A549 (cell line): ENCODE results near the gene IL2RA. TPM values are rescaled to one million over a fixed set of nuclear protein-coding genes. Genes with fewer than 3 reads are reported as not detected.

Experiments used
- ATAC-seq, 2 experiments: fragments of 200-7000 bp in 1 of 2; fragments of >200 bp in 1 of 2; cut with Nextera tagmentation in 1 of 2; cut with Tn5 transposase in 1 of 2; 3 replicates each; pipeline versions ENCODE4 v1.8.0 to v1.9.1; 2018 to 2020; ENCODE audit warnings: mild to moderate bottlenecking in 1 of 2, moderate library complexity in 1 of 2
- CTCF ChIA-PET: fragments of 300-600 bp; sonication (Branson Sonifier 250); formaldehyde crosslinking; extraction: SDS; loops from one replicate; lab custom pipeline; 2021; ENCODE audit warnings: antibody characterized with exemption, inconsistent platforms; lab: Yijun Ruan, JAX
- POLR2A ChIA-PET: fragments of 350-600 bp; formaldehyde crosslinking; extraction: SDS; loops from one replicate; lab custom pipeline; 2021; ENCODE audit warnings: antibody characterized with exemption, inconsistent platforms; lab: Yijun Ruan, JAX
- DNase-seq, 2 experiments: peaks; one replicate each; pipeline versions ENCODE4 v3.0.0 to v3.0.0-alpha.2; 2011 to 2016; ENCODE audit warnings: low read depth in 1 of 2, low spot score in 1 of 2
- FAIRE-seq: peaks from 2 replicates; lab custom pipeline; 2011; peaks lifted over from hg19 to GRCh38; lab: Jason Lieb, UNC
- H3K27ac ChIP-seq, 2 experiments: fragments of >200 bp; sonication (Bioruptor Twin); formaldehyde crosslinking; 3 replicates each; pipeline ENCODE4 v1.5.1; 2016 to 2017
- H3K4me1 ChIP-seq: fragments of >200 bp; sonication (Bioruptor Twin); formaldehyde crosslinking; 3 replicates; pipeline ENCODE4 v1.6.1; 2016
- H3K4me2 ChIP-seq: fragments of >200 bp; sonication (Bioruptor Twin); formaldehyde crosslinking; 3 replicates; pipeline ENCODE4 v1.6.1; 2016
- H3K4me3 ChIP-seq: fragments of >200 bp; sonication (Bioruptor Twin); formaldehyde crosslinking; 3 replicates; pipeline ENCODE4 v1.5.1; 2016
- H3K9me3 ChIP-seq: fragments of >200 bp; sonication (Bioruptor Twin); formaldehyde crosslinking; 3 replicates; pipeline ENCODE4 v1.6.1; 2016
- ESRRA ChIP-seq: fragments of 150-350 bp; IDR thresholded peaks from 2 replicates; pipeline ENCODE4 v1.6.1; 2014; ENCODE audit warnings: mild to moderate bottlenecking, low read length, borderline replicate concordance
- FOSB ChIP-seq: fragments of 250-450 bp; sonication (Bioruptor Pico); IDR thresholded peaks from 2 replicates; pipeline ENCODE4 v1.5.0; 2020; ENCODE audit warnings: mild to moderate bottlenecking, moderate library complexity
- FOSL2 ChIP-seq, 2 experiments: fragments of 450-650 bp in 1 of 2; fragments of >200 bp in 1 of 2; sonication (Bioruptor Twin) in 1 of 2; formaldehyde crosslinking; IDR thresholded peaks; 2 replicates each; pipeline versions ENCODE4 v1.5.0 to v1.6.1; 2016 to 2020; ENCODE audit warnings: mild to moderate bottlenecking in 1 of 2, moderate library complexity in 1 of 2
- HDAC2 ChIP-seq: fragments of 200-600 bp; sonication (generic); IDR thresholded peaks from 2 replicates; pipeline ENCODE4 v1.6.1; 2016
- MAZ ChIP-seq: fragments of 150-350 bp; IDR thresholded peaks from 2 replicates; pipeline ENCODE4 v1.6.1; 2014; ENCODE audit warnings: antibody characterized with exemption, low read depth, low read length, borderline replicate concordance
- NFE2L2 ChIP-seq: fragments of 150-350 bp; conservative IDR thresholded peaks from 2 replicates; pipeline ENCODE4 v1.6.1; 2014; ENCODE audit warnings: low read length
- RAD21 ChIP-seq, 2 experiments: fragments of >200 bp in 1 of 2; sonication (Bioruptor Twin) in 1 of 2; formaldehyde crosslinking in 1 of 2; IDR thresholded peaks in 1 of 2; conservative IDR thresholded peaks in 1 of 2; 2 replicates in 1 of 2; 3 replicates in 1 of 2; pipeline ENCODE4 v1.6.1; 2012 to 2018; ENCODE audit warnings: inconsistent platforms in 1 of 2
- RARB ChIP-seq: fragments of 250-450 bp; sonication (Bioruptor Pico); IDR thresholded peaks from 2 replicates; pipeline ENCODE4 v1.8.0; 2021; ENCODE audit warnings: mild to moderate bottlenecking, moderate library complexity
- SMC3 ChIP-seq: fragments of >200 bp; sonication (Bioruptor Twin); formaldehyde crosslinking; IDR thresholded peaks from 3 replicates; pipeline ENCODE4 v1.6.1; 2018; ENCODE audit warnings: inconsistent platforms
- ZC3H11A ChIP-seq: fragments of 450-650 bp; IDR thresholded peaks from 2 replicates; pipeline ENCODE4 v1.6.1; 2014; ENCODE audit warnings: antibody characterized with exemption, mild to moderate bottlenecking
- WGBS: methylation state at CpG from one replicate; pipeline ENCODE4 v1.1.6; 2017; ENCODE audit errors: missing lambda C conversion rate; 5-methylcytosine and 5-hydroxymethylcytosine counted together
- polyA plus RNA-seq, 4 experiments: library from polyadenylated mRNA; depleted of rRNA in 3 of 4; stranded (reverse); fragments of >200 nt; fragmentation: RNase III in 1 of 4; extraction: RNeasy Plus Mini Kit Qiagen cat#74134 plus additional on column Dnase treatment in 1 of 4; gene quantifications; 2 replicates in 3 of 4; 3 replicates in 1 of 4; pipeline ENCODE4 v1.2.3, GENCODE V29; 2011 to 2017
- TF ChIP-seq, protein P1 (sequence below): fragments of 250-450 bp; sonication (Bioruptor Pico); IDR thresholded peaks from 2 replicates; pipeline ENCODE4 v1.5.0; 2020; ENCODE audit warnings: low read depth, mild to moderate bottlenecking, moderate library complexity
- TF ChIP-seq, protein P2 (sequence below): fragments of 200-600 bp; sonication (generic); IDR thresholded peaks from 2 replicates; pipeline ENCODE4 v1.6.1; 2016; ENCODE audit warnings: antibody characterized with exemption, mild to moderate bottlenecking, moderate library complexity

IL2RA gene
- polyA plus RNA-seq, 2 of the 4 experiments (the other 2 are of a cell fraction), result not detected

DNA sequence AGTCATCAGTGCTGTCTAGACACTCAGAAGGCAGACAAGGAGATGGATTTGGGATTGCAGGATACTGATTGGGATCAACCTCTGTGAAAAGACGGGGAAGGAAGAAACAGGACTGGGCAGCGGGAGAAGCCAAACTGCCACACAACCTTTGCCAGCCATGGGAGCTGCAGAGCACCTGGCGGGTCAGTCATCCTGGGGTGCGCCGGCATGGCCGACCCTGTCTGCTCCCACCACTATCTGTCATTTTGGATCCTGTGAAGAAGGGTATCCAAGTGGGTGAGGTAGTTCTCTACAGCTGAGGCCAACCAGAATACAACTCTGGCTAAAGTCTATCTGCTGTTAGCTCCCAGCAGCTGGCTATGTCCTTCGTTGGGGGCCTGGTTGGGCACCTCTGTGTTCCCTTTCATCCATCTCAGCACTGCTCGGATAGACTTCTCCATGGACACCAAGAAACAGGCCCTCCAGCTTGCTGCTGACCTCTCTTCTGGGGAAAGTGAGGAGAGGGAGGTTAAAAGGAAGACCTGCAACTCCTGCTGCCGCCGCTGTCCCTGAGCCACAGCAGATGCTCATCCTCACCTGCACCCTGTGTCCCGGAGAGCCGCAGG is 15.0 kb upstream of the IL2RA start (continued):
- TF ChIP-seq MAZ, result no peak
- TF ChIP-seq, all 56 proteins: peak for 0

DNA sequence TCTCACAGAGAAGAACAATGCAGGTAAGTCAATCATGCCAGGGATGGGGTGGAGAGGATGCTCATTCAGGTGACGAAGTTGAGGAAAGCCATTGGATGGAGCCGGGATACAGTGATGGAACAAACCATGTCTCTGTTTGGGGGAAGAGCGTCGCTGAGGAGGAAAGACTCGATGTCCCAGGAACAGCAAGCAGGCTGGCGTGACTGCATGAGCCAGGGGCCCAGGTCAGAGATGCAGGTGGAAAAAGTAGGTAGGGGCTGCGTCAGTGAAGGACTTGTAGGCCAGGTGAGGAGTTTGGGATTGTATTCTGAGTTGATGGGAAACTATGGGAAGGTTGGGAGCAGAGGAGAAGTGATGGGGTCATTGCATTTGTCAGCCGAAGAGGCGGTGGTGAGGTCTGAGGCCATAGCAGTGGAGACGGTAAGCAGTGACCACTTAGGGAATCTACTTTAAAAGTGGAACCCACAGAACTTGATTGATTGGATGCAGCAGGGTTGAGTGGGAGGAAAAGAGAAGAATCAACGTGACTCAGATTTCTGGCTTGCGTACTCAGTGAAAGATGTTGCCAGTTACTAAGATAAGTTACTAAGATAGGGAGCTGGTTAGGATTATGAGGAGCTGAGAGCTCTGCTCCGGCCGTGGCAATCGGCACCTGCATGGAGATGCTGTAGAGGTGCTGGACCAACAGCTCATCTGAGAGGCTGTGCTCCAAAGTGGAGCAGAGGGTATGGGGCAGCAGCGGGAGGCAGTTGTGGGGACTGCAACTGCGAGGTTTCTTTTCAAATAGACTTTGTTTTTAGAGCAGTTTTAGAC is 12.5 kb upstream of the IL2RA start:
- TF ChIP-seq SMC3, result no peak
- ChIA-PET CTCF (interaction anchor here (0.9 to 3.2 kb wide), 2 partner anchors 12 to 331 kb away, joined by 4 to 23 read pairs; no protein-coding TSS in a partner anchor), POLR2A (no interaction called here)
- Histone ChIP-seq H3K4me3 (no peak overlapping the region), H3K4me1 (no peaks in the 10 kb centered on the region), H3K27ac (no peak overlapping the region), H3K4me2 (no peak overlapping the region), H3K9me3 (no peaks in the 10 kb centered on the region)
- ATAC-seq, result peak; percentile 60 to 64; a peak in 5 of 6 replicates
- FAIRE-seq, result no peak
- WGBS, result 43% methylated on average over 17 of the region's 17 CpGs
- no peak for DNase-seq

DNA sequence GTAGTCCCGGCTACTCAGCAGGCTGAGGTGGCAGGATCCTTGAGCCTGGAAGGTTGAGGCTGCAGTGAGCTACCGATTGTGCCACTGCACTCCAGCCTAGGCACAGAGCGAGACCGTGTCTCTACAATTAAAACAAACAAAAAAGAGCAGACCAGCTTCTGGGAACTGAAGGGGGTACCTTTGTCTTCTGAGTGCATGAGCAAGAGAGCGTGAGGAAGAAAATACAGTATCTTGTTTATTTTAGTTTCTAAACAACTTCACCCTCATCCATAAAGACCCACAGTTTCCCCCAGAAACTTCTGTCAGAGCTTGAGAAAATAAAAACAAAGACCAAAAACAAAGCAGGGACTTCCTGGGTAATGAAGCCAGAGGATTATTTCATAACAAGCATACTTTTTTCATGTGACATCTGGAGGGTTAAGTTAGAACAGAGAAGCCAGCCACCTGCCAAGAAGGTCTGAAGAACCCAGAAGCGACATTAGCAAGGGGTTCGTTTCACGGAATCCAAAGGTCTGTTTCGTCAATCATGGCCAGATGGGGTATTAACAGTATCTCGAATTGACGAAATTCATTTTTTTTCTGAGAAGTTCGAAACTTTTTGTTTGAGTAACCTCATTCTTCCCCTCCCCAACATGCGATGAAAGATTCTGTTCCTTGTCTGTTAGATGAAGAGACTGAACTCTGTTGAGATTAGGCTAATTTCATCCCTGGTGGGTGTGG is 10.2 kb upstream of the IL2RA start:
- no peak overlapping the region for H3K27ac ChIP-seq
- TF ChIP-seq NFE2L2, result no peak
- TF ChIP-seq HDAC2, result no peak
- TF ChIP-seq, protein P1, sequence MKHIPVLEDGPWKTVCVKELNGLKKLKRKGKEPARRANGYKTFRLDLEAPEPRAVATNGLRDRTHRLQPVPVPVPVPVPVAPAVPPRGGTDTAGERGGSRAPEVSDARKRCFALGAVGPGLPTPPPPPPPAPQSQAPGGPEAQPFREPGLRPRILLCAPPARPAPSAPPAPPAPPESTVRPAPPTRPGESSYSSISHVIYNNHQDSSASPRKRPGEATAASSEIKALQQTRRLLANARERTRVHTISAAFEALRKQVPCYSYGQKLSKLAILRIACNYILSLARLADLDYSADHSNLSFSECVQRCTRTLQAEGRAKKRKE (CRISPR knock-in tag), result no peak
- TF ChIP-seq RARB (CRISPR knock-in tag), result no peak
- no peak for TF ChIP-seq RAD21 (conservative IDR thresholded peaks at IDR 0.05 in 1 of 2, IDR thresholded peaks at IDR 0.05 in 1 of 2)
- no peak for TF ChIP-seq ZC3H11A
- FAIRE-seq (no peak), DNase-seq (no peak), ATAC-seq (no peak)
- WGBS, result 49% methylated on average over 13 of the region's 13 CpGs
- ChIA-PET CTCF (interaction anchor here (2.5 to 3.2 kb wide), 3 partner anchors 14 to 22 kb away, joined by 7 to 23 read pairs (median 17); no protein-coding TSS in a partner anchor), POLR2A (no interaction called here)
- H3K4me3 ChIP-seq, result no peak overlapping the region
- H3K4me2 ChIP-seq, result no peak overlapping the region
- H3K9me3 ChIP-seq, result no peaks in the 10 kb centered on the region
- H3K4me1 ChIP-seq, result no peaks in the 10 kb centered on the region

DNA sequence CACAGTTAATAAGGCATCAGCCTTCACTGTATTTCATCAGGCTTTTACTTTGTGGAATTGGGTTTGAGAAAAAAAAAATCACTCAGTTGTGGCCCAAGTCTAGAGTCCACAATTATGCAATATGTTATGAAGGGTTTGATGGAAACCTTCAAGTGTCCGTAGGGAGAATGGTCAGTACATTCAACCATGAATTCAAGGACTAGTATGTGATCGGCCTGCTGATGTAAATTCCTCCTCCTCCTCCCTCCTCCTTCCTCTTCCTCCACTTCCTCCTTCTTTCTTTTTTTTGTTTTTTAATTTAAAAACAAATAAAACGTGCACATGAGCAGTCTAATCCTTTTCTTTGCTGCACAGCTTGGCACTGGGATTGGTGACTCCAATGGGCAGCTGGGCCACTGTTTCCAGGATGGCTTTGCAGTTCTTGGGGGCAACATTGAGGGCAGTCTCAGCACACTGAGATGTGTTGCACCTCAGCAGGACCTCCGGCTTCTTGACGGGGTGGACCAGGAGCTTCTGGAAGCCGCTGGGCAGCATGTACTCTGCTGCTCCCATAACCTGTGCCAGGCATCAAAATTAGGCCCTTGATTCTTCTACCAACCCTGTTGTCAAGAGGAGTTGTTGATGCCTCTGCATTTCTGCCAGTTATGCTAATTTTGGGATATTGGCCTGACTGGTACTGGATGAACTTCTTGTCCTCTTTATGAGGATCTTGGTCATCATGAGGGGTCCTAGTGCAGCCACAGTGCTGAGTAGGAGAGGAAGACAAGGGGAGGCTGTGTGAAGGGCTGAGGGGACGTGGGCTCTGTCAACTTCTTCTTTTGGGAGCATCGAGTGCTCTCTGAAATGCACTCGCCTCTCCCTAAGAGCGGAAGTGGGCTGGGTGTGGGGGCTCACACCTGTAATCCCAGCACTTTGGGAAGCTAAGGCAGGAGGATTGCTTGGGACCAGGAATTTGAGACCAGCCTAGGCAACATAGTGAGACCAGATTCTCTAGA is 9.3 kb upstream of the IL2RA start:
- Histone ChIP-seq H3K4me3 (no peak overlapping the region), H3K9me3 (no peaks in the 10 kb centered on the region), H3K4me2 (no peak overlapping the region), H3K27ac (no peak overlapping the region), H3K4me1 (no peaks in the 10 kb centered on the region)
- 54% methylated on average over 10 of the region's 10 CpGs for WGBS
- no peak for ATAC-seq
- POLR2A ChIA-PET, result no interaction called here
- TF ChIP-seq ZC3H11A, result no peak
- TF ChIP-seq RARB (CRISPR knock-in tag), result no peak
- TF ChIP-seq RAD21 (conservative IDR thresholded peaks at IDR 0.05 in 1 of 2, IDR thresholded peaks at IDR 0.05 in 1 of 2), result no peak
- no peak for TF ChIP-seq FOSL2 (IDR thresholded peaks at IDR 0.05)
- TF ChIP-seq FOSL2 (CRISPR knock-in tag; IDR thresholded peaks at IDR 0.05), result no peak
- no peak for TF ChIP-seq FOSB (CRISPR knock-in tag)
- TF ChIP-seq ESRRA, result no peak
- TF ChIP-seq, protein P2, sequence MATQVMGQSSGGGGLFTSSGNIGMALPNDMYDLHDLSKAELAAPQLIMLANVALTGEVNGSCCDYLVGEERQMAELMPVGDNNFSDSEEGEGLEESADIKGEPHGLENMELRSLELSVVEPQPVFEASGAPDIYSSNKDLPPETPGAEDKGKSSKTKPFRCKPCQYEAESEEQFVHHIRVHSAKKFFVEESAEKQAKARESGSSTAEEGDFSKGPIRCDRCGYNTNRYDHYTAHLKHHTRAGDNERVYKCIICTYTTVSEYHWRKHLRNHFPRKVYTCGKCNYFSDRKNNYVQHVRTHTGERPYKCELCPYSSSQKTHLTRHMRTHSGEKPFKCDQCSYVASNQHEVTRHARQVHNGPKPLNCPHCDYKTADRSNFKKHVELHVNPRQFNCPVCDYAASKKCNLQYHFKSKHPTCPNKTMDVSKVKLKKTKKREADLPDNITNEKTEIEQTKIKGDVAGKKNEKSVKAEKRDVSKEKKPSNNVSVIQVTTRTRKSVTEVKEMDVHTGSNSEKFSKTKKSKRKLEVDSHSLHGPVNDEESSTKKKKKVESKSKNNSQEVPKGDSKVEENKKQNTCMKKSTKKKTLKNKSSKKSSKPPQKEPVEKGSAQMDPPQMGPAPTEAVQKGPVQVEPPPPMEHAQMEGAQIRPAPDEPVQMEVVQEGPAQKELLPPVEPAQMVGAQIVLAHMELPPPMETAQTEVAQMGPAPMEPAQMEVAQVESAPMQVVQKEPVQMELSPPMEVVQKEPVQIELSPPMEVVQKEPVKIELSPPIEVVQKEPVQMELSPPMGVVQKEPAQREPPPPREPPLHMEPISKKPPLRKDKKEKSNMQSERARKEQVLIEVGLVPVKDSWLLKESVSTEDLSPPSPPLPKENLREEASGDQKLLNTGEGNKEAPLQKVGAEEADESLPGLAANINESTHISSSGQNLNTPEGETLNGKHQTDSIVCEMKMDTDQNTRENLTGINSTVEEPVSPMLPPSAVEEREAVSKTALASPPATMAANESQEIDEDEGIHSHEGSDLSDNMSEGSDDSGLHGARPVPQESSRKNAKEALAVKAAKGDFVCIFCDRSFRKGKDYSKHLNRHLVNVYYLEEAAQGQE, result no peak
- no peak for DNase-seq
- CTCF ChIA-PET, result interaction anchor here (2.5 to 3.2 kb wide), 2 partner anchors 15 to 21 kb away, joined by 7 to 17 read pairs; no protein-coding TSS in a partner anchor
- no peak for FAIRE-seq
